ENCODE results near the gene NFASC.

NFASC gene

GRCh38 chr1:205056956-205057568 lies 186.4 kb downstream of the NFASC start:
- TF ChIP-seq TAF1 (IDR thresholded peaks at IDR 0.05; ENCODE audit: borderline replicate concordance, insufficient read depth, low read length) (no peak), FOXP2 (optimal IDR thresholded peaks at IDR 0.05; ENCODE audit: borderline replicate concordance, extremely low read depth, extremely low read length, insufficient read depth) (no peak), POLR2AphosphoS5 (IDR thresholded peaks at IDR 0.05; ENCODE audit: low read depth, low read length) (no peak), SIN3A (IDR thresholded peaks at IDR 0.05; ENCODE audit: borderline replicate concordance, insufficient read depth, low read length) (no peak)
- TF ChIP-seq, protein P1, sequence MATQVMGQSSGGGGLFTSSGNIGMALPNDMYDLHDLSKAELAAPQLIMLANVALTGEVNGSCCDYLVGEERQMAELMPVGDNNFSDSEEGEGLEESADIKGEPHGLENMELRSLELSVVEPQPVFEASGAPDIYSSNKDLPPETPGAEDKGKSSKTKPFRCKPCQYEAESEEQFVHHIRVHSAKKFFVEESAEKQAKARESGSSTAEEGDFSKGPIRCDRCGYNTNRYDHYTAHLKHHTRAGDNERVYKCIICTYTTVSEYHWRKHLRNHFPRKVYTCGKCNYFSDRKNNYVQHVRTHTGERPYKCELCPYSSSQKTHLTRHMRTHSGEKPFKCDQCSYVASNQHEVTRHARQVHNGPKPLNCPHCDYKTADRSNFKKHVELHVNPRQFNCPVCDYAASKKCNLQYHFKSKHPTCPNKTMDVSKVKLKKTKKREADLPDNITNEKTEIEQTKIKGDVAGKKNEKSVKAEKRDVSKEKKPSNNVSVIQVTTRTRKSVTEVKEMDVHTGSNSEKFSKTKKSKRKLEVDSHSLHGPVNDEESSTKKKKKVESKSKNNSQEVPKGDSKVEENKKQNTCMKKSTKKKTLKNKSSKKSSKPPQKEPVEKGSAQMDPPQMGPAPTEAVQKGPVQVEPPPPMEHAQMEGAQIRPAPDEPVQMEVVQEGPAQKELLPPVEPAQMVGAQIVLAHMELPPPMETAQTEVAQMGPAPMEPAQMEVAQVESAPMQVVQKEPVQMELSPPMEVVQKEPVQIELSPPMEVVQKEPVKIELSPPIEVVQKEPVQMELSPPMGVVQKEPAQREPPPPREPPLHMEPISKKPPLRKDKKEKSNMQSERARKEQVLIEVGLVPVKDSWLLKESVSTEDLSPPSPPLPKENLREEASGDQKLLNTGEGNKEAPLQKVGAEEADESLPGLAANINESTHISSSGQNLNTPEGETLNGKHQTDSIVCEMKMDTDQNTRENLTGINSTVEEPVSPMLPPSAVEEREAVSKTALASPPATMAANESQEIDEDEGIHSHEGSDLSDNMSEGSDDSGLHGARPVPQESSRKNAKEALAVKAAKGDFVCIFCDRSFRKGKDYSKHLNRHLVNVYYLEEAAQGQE (IDR thresholded peaks at IDR 0.05; ENCODE audit: insufficient read depth in 1 of 2, low read depth in 2 of 2, low read length in 2 of 2), result no peak

GRCh38 chr1:205057808-205058575 lies 187.3 kb downstream of the NFASC start:
- TF ChIP-seq FOXP2 (optimal IDR thresholded peaks at IDR 0.05; ENCODE audit: borderline replicate concordance, extremely low read depth, extremely low read length, insufficient read depth) (no peak), SIN3A (IDR thresholded peaks at IDR 0.05; ENCODE audit: borderline replicate concordance, insufficient read depth, low read length) (no peak), TAF1 (IDR thresholded peaks at IDR 0.05; ENCODE audit: borderline replicate concordance, insufficient read depth, low read length) (no peak), POLR2AphosphoS5 (IDR thresholded peaks at IDR 0.05; ENCODE audit: low read depth, low read length) (no peak)
- TF ChIP-seq, protein P1 (IDR thresholded peaks at IDR 0.05; ENCODE audit: insufficient read depth in 1 of 2, low read depth in 2 of 2, low read length in 2 of 2), result no peak

DNA sequence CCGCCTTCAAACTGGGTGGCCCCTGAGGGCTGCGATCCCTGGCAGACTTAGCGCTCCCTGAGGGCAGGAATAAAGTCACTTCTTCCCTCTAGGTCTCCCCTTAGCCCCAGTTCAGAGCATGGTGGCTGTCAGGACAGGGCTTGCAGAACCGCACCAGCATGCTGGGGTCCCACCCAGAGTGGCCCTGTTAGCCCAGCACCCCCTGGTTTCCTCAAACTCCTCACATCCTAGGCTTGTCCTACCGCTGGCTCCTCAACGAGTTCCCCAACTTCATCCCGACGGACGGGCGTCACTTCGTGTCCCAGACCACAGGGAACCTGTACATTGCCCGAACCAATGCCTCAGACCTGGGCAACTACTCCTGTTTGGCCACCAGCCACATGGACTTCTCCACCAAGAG lies 188.2 kb downstream of the NFASC start:
- TF ChIP-seq POLR2AphosphoS5 (IDR thresholded peaks at IDR 0.05; ENCODE audit: low read depth, low read length) (no peak), TAF1 (IDR thresholded peaks at IDR 0.05; ENCODE audit: borderline replicate concordance, insufficient read depth, low read length) (no peak), FOXP2 (optimal IDR thresholded peaks at IDR 0.05; ENCODE audit: borderline replicate concordance, extremely low read depth, extremely low read length, insufficient read depth) (no peak), SIN3A (IDR thresholded peaks at IDR 0.05; ENCODE audit: borderline replicate concordance, insufficient read depth, low read length) (no peak)
- TF ChIP-seq, protein P1 (IDR thresholded peaks at IDR 0.05; ENCODE audit: insufficient read depth in 1 of 2, low read depth in 2 of 2, low read length in 2 of 2), result no peak

DNA sequence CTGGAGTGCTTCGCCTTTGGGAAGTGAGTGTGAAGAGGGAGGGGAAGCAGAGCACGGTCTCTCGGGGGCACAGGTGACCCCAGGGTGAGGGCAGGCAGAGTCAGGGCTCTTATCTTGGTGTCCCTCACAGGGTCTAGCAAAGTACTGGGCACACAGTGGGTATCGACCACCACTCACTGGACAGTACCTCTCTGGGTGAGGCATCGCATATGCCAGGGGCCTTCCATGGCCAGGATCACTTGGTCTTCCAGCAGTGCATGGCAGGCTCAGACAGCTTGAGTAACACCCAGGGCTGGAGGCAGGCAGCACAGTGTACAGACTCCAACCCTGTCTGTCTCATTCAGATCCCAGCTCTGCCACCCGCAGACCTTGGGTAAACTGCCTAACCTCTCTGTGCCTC lies 189.0 kb downstream of the NFASC start:
- TF ChIP-seq, protein P1 (IDR thresholded peaks at IDR 0.05; ENCODE audit: insufficient read depth in 1 of 2, low read depth in 2 of 2, low read length in 2 of 2), result no peak
- TF ChIP-seq TAF1 (IDR thresholded peaks at IDR 0.05; ENCODE audit: borderline replicate concordance, insufficient read depth, low read length), result no peak
- no peak for TF ChIP-seq POLR2AphosphoS5 (IDR thresholded peaks at IDR 0.05; ENCODE audit: low read depth, low read length)
- no peak for TF ChIP-seq FOXP2 (optimal IDR thresholded peaks at IDR 0.05; ENCODE audit: borderline replicate concordance, extremely low read depth, extremely low read length, insufficient read depth)
- no peak for TF ChIP-seq SIN3A (IDR thresholded peaks at IDR 0.05; ENCODE audit: borderline replicate concordance, insufficient read depth, low read length)
